Measurements from ENCODE around the gene DPH1.

- TF ChIP-seq SUZ12 (IDR thresholded peaks at IDR 0.05; ENCODE audit: extremely low read depth, insufficient read depth, insufficient read length) (no peak), ZNF274 (IDR thresholded peaks at IDR 0.05; ENCODE audit: low read depth, low read length) (no peak)
Observed at GRCh38 chr17:2057760-2058585, 28.0 kb downstream of the DPH1 start.
